ENCODE measurements around the gene BPIFA2. TPM values are rescaled to one million over a fixed set of nuclear protein-coding genes. Genes with fewer than 3 reads are reported as not detected.
"Not testable (repeated sequence)": the region's sequence is repeated elsewhere in the genome, so short reads cannot be mapped to it uniquely, and the experiment has no call there.

BPIFA2 gene
- not detected for total RNA-seq
- long read RNA-seq = 0 reads

- Histone ChIP-seq H3K4me3 (no peak within 1 kb of the TSS), H3K27me3 (ENCODE audit: low read depth) (no peaks in the 10 kb centered on the region), H3K36me3 (no peaks in the 10 kb centered on the region), H3K27ac (no peak within 1 kb of the TSS), H3K4me1 (no peaks in the 10 kb centered on the region), H3K9me3 (peaks cover 8% of the 10 kb centered on the region)
- ATAC-seq = no peak
- intact Hi-C loops (cut with DNase I) = no loop called here
- DNase-seq = no peak
- TF ChIP-seq CTCF (IDR thresholded peaks at IDR 0.05) = no peak
Measured at GRCh38 chr20:33167859-33168258, at the start of gene BPIFA2. Gene BPIFA2 (plus strand): TSS chr20:33168159. CDS start chr20:33169146, 987 bp downstream.

- TF ChIP-seq CTCF (IDR thresholded peaks at IDR 0.05) = no peak
- no peak for DNase-seq
- ATAC-seq = no peak
- no peaks in the 10 kb centered on the region for H3K9me3 ChIP-seq
- no peak overlapping the region for H3K27ac ChIP-seq
- intact Hi-C loops (cut with DNase I) = no loop called here
- no peaks in the 10 kb centered on the region for H3K4me1 ChIP-seq
- peaks cover 4% of the 10 kb centered on the region for H3K27me3 ChIP-seq (ENCODE audit: low read depth)
- H3K4me3 ChIP-seq = no peak overlapping the region
- H3K36me3 ChIP-seq = no peaks in the 10 kb centered on the region
Measured at GRCh38 chr20:33119725-33120720, 47.9 kb upstream of the BPIFA2 start.

- DNase-seq (no peak), ATAC-seq (no peak)
- intact Hi-C loops (cut with DNase I) = no loop called here
Measured at GRCh38 chr20:33120934-33121333, 47.0 kb upstream of the BPIFA2 start.

GRCh38 chr20:33122297-33122696 is 45.7 kb upstream of the BPIFA2 start:
- ATAC-seq; H3K4me1 ChIP-seq; H3K27me3 ChIP-seq (ENCODE audit: low read depth); H3K27ac ChIP-seq; intact Hi-C loops (cut with DNase I); H3K9me3 ChIP-seq; H3K4me3 ChIP-seq; H3K36me3 ChIP-seq; DNase-seq: not testable (repeated sequence)

More at GRCh38 chr20:33120934-33121333, 47.0 kb upstream of the BPIFA2 start:
- Histone ChIP-seq H3K9me3 (no peaks in the 10 kb centered on the region), H3K4me1 (no peaks in the 10 kb centered on the region), H3K4me3 (no peak overlapping the region), H3K36me3 (no peaks in the 10 kb centered on the region), H3K27me3 (ENCODE audit: low read depth) (peaks cover 4% of the 10 kb centered on the region), H3K27ac (no peak overlapping the region)
- TF ChIP-seq CTCF (IDR thresholded peaks at IDR 0.05) = no peak

- H3K4me1 ChIP-seq = peaks cover 8% of the 10 kb centered on the region
- no peak for TF ChIP-seq CTCF (IDR thresholded peaks at IDR 0.05)
- H3K4me3 ChIP-seq = no peak overlapping the region
- intact Hi-C loops (cut with DNase I) = no loop called here
- ATAC-seq (no peak), DNase-seq (no peak)
- no peaks in the 10 kb centered on the region for H3K36me3 ChIP-seq
- H3K9me3 ChIP-seq = no peaks in the 10 kb centered on the region
- H3K27ac ChIP-seq = no peak overlapping the region
- no peaks in the 10 kb centered on the region for H3K27me3 ChIP-seq (ENCODE audit: low read depth)
Measured at GRCh38 chr20:33124261-33124660, 43.7 kb upstream of the BPIFA2 start.

GRCh38 chr20:33124994-33125393 is 43.0 kb upstream of the BPIFA2 start:
- Histone ChIP-seq H3K4me3 (no peak overlapping the region), H3K4me1 (peaks cover 8% of the 10 kb centered on the region)
- no peak for TF ChIP-seq CTCF (IDR thresholded peaks at IDR 0.05)

More at GRCh38 chr20:33124994-33125393, 43.0 kb upstream of the BPIFA2 start:
- no peak overlapping the region for H3K27ac ChIP-seq
- DNase-seq (no peak), ATAC-seq (peak in 1 of 2 donors; percentile 27)
- H3K27me3 ChIP-seq (ENCODE audit: low read depth) = no peaks in the 10 kb centered on the region
- H3K36me3 ChIP-seq = no peaks in the 10 kb centered on the region
- no peaks in the 10 kb centered on the region for H3K9me3 ChIP-seq
- intact Hi-C loops (cut with DNase I) = no loop called here

Data from lower lobe of right lung (tissue), 2 donors.